T-cell (primary cell): ENCODE measurements around the gene ADGRG1. TPM values are rescaled to one million over a fixed set of nuclear protein-coding genes. Genes with fewer than 3 reads are reported as not detected.

Source experiments
- ATAC-seq, 4 experiments: fragments of 200-7000 bp in 3 of 4; fragments of 150-1000 bp in 1 of 4; cut with Tn5 transposase; replicated peaks in 1 of 4; 1 replicate in 3 of 4; 2 replicates in 1 of 4; pipeline ENCODE4 v1.10.0; 2021; ENCODE audit warnings: moderate library complexity in 3 of 4, mild to moderate bottlenecking in 2 of 4, moderate number of reproducible peaks in 1 of 4
- CTCF ChIA-PET, 2 donors: fragments of 300-600 bp; sonication (Branson Sonifier 250); formaldehyde crosslinking; loops; one replicate each; lab custom pipeline; 2022; ENCODE audit warnings: antibody characterized with exemption in 2 of 2; lab: Charles Lee
- POLR2A ChIA-PET, 2 donors: fragments of 300-600 bp; sonication (Branson Sonifier 250); formaldehyde crosslinking; loops; one replicate each; lab custom pipeline; 2022; ENCODE audit warnings: antibody characterized with exemption in 2 of 2; lab: Charles Lee
- DNase-seq, 35 experiments: peaks; one replicate each; pipeline versions ENCODE4 v3.0.0 to v3.0.0-alpha.2; 2013 to 2023
- H3K27ac ChIP-seq: one replicate; pipeline ENCODE4 v1.5.1; 2013; ENCODE audit warnings: low read length
- H3K27me3 ChIP-seq, 2 experiments: replicated peaks in 1 of 2; 1 replicate in 1 of 2; 2 replicates in 1 of 2; pipeline versions ENCODE4 v1.6.1 to v1.7.0; 2013; ENCODE audit warnings: low read length in 1 of 2, mixed read lengths in 1 of 2; ENCODE audit not compliant: control insufficient read depth in 2 of 2, insufficient read depth in 2 of 2; ENCODE audit errors: extremely low read depth in 1 of 2
- H3K36me3 ChIP-seq, 2 donors: 1 replicate in 1 of 2; 2 replicates in 1 of 2; pipeline versions ENCODE4 v1.6.1 to v1.7.0; 2013; ENCODE audit warnings: low read length in 1 of 2; ENCODE audit not compliant: control insufficient read depth in 2 of 2, insufficient read depth in 1 of 2; ENCODE audit errors: extremely low read depth in 1 of 2
- H3K4me1 ChIP-seq, 2 experiments: 1 replicate in 1 of 2; 2 replicates in 1 of 2; pipeline versions ENCODE4 v1.6.1 to v1.7.0; 2013; ENCODE audit warnings: low read length in 2 of 2, mixed read lengths in 1 of 2; ENCODE audit not compliant: insufficient read depth in 2 of 2, control insufficient read depth in 1 of 2; ENCODE audit errors: extremely low read depth in 1 of 2
- H3K4me3 ChIP-seq, 2 donors: 1 replicate in 1 of 2; 2 replicates in 1 of 2; pipeline versions ENCODE4 v1.5.1 to v1.7.0; 2013; ENCODE audit warnings: mild to moderate bottlenecking in 2 of 2, low read length in 1 of 2, moderate library complexity in 1 of 2; ENCODE audit not compliant: control insufficient read depth in 1 of 2; ENCODE audit errors: extremely low read depth in 1 of 2
- H3K9me3 ChIP-seq: 2 replicates; pipeline ENCODE4 v1.7.0; 2013
- H3K27ac Mint-ChIP-seq, 2 donors: one replicate each; pipeline ENCODE4 v1.8.0; 2020 to 2021; ENCODE audit warnings: mild to moderate bottlenecking in 2 of 2, mixed read lengths in 2 of 2
- H3K27me3 Mint-ChIP-seq, 2 donors: one replicate each; pipeline ENCODE4 v1.8.0; 2021 to 2022; ENCODE audit warnings: mixed read lengths in 2 of 2
- H3K36me3 Mint-ChIP-seq: one replicate; pipeline ENCODE4 v1.8.0; 2021; ENCODE audit warnings: mixed read lengths
- H3K4me1 Mint-ChIP-seq, 3 donors: one replicate each; pipeline ENCODE4 v1.8.0; 2020 to 2022; ENCODE audit warnings: mixed read lengths in 3 of 3, mild to moderate bottlenecking in 1 of 3
- H3K4me3 Mint-ChIP-seq, 3 donors: one replicate each; pipeline ENCODE4 v1.8.0; 2020 to 2022; ENCODE audit warnings: mild to moderate bottlenecking in 3 of 3, mixed read lengths in 3 of 3, moderate library complexity in 3 of 3
- H3K9me3 Mint-ChIP-seq, 3 donors: one replicate each; pipeline ENCODE4 v1.8.0; 2020 to 2022; ENCODE audit warnings: mixed read lengths in 3 of 3
- WGBS: methylation state at CpG from one replicate; pipeline ENCODE4 v1.1.5; 2013; ENCODE audit warnings: missing lambda C conversion rate; ENCODE audit not compliant: insufficient coverage; 5-methylcytosine and 5-hydroxymethylcytosine counted together
- total RNA-seq, 35 experiments: library from RNA in 6 of 35; stranded (reverse) in 6 of 35; fragments of 120-200 nt in 1 of 35; gene quantifications; one replicate each; pipeline versions ENCODE4 v1.2.1 to v1.2.4 and lab custom pipeline; 2013 to 2026

ADGRG1 gene
- total RNA-seq, 5 donors from 2014 or later (not counting 1 experiment from before 2014, with no cell fraction given), result 7.8 to 91.7 (median 11.7) TPM

DNA sequence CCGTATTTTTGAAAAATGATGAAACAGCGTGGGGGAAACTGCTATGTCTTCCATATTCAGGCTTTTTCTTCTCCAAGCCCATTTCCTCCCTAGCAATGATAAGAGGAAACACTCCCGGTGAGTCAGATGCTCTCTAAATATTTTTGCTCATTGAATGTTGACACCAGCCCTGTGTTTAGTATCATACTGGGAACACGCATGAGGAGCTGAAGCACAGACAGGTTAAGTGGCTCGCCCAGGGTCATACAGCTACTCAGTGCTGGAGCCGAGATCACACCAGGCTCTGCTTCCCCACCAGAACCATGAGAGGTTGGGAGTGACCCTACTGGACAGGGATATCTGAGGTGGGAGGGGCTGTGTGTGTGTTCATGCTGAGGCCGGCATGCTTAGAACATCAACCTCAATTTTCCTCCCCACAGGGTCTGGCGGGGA is 37.8 kb upstream of the ADGRG1 start:
- H3K4me3 Mint-ChIP-seq, result no peak overlapping the region
- ChIA-PET CTCF (interaction anchor here (0.7 to 2.3 kb wide), 11 partner anchors 9 to 145 kb away, joined by 3 to 14 read pairs (median 4); partner anchors contain the start of gene KATNB1 (in 1 of the 2)), POLR2A (interaction anchor here in 1 of 2 donors (0.6 kb wide), 1 partner anchor 108 kb away, joined by 3 read pairs; no protein-coding TSS in a partner anchor)
- DNase-seq (no peak), ATAC-seq (no peak)
- peaks cover 17 to 62% of the 10 kb centered on the region in 2 experiments for H3K4me1 ChIP-seq
- H3K36me3 Mint-ChIP-seq, result peaks cover 2% of the 10 kb centered on the region
- peaks cover 27 to 51% (median 36%) of the 10 kb centered on the region in 3 donors for H3K4me1 Mint-ChIP-seq
- no peaks in the 10 kb centered on the region for H3K9me3 ChIP-seq
- H3K27ac Mint-ChIP-seq, result peak overlapping the region; percentile 52 to 95
- no peaks in the 10 kb centered on the region for H3K27me3 ChIP-seq
- H3K4me3 ChIP-seq, result no peak overlapping the region
- 92% methylated on average over 2 of the region's 8 CpGs for WGBS
- H3K27me3 Mint-ChIP-seq, result no peaks in the 10 kb centered on the region
- peak overlapping the region; percentile 63 for H3K27ac ChIP-seq
- H3K36me3 ChIP-seq, result no peaks in the 10 kb centered on the region
- peaks cover 2 to 3% (median 2%) of the 10 kb centered on the region in 3 donors for H3K9me3 Mint-ChIP-seq

DNA sequence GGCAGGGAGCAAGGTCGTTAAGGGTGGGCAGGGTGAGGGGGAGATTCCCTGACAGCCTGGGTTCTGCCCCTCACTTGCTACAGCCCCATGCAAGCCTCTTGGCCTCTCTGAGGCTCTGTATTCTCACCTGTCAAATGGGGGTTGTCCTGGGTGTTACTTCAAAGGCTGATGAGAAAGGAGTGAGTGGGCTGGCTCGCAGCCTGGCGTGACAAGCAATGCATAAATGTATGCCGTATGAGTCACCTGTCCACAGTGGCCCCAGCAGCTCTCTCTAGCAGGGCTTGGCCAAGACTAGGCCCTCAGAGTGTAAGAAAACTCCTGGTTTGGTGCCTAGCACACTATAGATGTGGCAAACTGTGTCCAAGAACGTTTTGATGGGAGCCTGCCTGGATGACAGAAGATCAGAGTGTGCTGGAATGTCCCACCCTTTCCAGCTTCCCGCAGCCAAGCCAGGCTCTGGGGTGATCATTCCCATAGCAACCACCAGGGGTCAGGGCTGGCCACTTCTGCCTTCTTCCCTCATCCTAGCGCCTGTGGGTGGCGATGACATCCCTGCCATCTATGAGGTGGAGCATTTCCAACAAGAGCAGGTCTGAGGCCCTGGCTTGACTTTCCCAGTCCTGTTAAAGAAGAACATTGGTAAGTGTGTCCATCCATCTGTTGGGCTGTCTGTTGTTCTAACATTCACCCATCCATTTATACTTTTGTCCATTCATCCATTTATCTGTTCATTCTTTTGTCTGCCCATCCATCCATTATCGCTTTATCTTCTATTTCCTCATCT is 37.2 kb upstream of the ADGRG1 start:
- POLR2A ChIA-PET, result interaction anchor here in 1 of 2 donors (0.7 kb wide), 1 partner anchor 56 kb away, joined by 3 read pairs; no protein-coding TSS in a partner anchor
- Histone ChIP-seq H3K27me3 (no peaks in the 10 kb centered on the region), H3K27ac (peak overlapping the region; percentile 73), H3K36me3 (no peaks in the 10 kb centered on the region), H3K9me3 (no peaks in the 10 kb centered on the region), H3K4me1 (peaks cover 17 to 63% of the 10 kb centered on the region in 2 experiments), H3K4me3 (no peak overlapping the region)
- DNase-seq (peak in 31 of 35 experiments; percentile 28 to 78 (median 48)), ATAC-seq (peak; percentile 31 to 50 (median 32))
- WGBS, result 30% methylated on average over 5 of the region's 9 CpGs
- peak overlapping the region; percentile 91 to 95 for H3K27ac Mint-ChIP-seq
- no peaks in the 10 kb centered on the region for H3K27me3 Mint-ChIP-seq
- H3K4me1 Mint-ChIP-seq, result peaks cover 27 to 51% (median 36%) of the 10 kb centered on the region in 3 donors
- H3K36me3 Mint-ChIP-seq, result peaks cover 4% of the 10 kb centered on the region
- CTCF ChIA-PET, result interaction anchor here (0.8 to 2.3 kb wide), 10 partner anchors 9 to 144 kb away, joined by 3 to 14 read pairs (median 4); partner anchors contain the start of gene KATNB1 (in 1 of the 2)
- H3K4me3 Mint-ChIP-seq, result peak overlapping the region in 2 of 3 donors; percentile 60 to 72
- peaks cover 3 to 4% (median 4%) of the 10 kb centered on the region in 3 donors for H3K9me3 Mint-ChIP-seq

DNA sequence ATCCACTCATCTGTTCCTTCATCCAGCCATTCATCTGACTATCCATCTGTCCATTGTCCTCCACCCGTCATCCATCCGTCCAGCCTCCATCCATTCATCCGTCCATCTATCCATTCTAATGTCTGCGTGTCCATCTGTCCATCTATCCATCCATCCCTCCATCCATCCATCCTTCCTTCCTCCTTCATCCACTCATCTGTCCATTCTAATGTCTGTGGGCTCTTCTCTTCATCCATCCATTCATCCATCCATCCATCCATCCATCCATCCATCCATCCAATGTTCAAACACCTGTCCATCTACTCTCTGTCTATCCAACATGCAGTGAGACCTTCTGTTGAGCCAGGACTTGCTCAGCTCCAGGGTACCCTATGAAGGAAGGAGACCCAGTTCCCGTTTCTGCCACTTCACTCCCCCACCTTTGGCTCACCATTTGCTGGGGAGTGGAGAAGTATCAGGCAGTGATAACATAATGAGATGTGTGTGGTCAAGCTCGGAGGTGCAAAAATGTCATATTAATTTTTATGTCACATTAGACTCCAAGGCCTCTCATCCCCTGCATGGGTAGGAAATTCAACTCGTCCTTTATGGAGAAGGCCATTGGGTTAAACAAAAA is 36.5 kb upstream of the ADGRG1 start:
- Histone ChIP-seq H3K36me3 (no peaks in the 10 kb centered on the region), H3K4me1 (peaks cover 17 to 63% of the 10 kb centered on the region in 2 experiments), H3K27ac (peak overlapping the region; percentile 73), H3K27me3 (no peaks in the 10 kb centered on the region), H3K9me3 (no peaks in the 10 kb centered on the region), H3K4me3 (peak overlapping the region; percentile 29)
- Mint-ChIP-seq H3K27me3 (no peaks in the 10 kb centered on the region), H3K36me3 (peaks cover 4% of the 10 kb centered on the region), H3K4me3 (peak overlapping the region; percentile 41 to 72 (median 60)), H3K4me1 (peaks cover 27 to 51% (median 36%) of the 10 kb centered on the region in 3 donors), H3K9me3 (peaks cover 4 to 5% (median 4%) of the 10 kb centered on the region in 3 donors), H3K27ac (peak overlapping the region; percentile 91 to 95)
- peak in 1 of 35 experiments; percentile 4 for DNase-seq
- no peak for ATAC-seq
- ChIA-PET CTCF (interaction anchor here in 1 of 2 donors (1.2 to 1.6 kb wide), 4 partner anchors 10 to 56 kb away, joined by 3 to 6 read pairs (median 4); no protein-coding TSS in a partner anchor), POLR2A (interaction anchor here in 1 of 2 donors (0.7 kb wide), 1 partner anchor 55 kb away, joined by 3 read pairs; no protein-coding TSS in a partner anchor)
- 83% methylated on average over 4 of the region's 7 CpGs for WGBS

DNA sequence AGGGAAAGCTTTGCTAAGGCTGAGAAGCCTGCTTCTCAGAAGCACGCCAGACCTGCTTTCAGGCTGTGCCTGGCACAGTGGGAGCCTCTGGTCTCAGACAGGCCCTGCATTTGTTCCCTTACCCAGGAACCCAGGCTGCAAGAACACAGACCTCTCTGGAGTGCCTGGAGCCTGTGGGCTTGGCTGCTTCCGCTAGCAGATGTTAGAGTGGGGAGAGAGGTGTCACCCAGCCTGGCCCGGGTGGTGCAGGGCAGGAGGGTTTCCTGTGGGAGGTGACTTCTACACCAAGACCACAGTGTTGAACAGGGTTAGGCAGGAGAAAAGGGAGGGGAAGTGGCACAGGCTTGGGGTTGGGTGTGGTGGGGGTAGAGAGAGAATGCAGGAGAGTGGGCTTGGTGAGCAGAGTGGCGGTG is 35.8 kb upstream of the ADGRG1 start:
- Histone ChIP-seq H3K4me3 (peak overlapping the region; percentile 29), H3K4me1 (peaks cover 17 to 61% of the 10 kb centered on the region in 2 experiments), H3K36me3 (no peaks in the 10 kb centered on the region), H3K9me3 (no peaks in the 10 kb centered on the region), H3K27ac (peak overlapping the region; percentile 73), H3K27me3 (no peaks in the 10 kb centered on the region)
- WGBS, result 0% methylated on average over 4 of the region's 4 CpGs
- H3K27ac Mint-ChIP-seq, result peak overlapping the region; percentile 91 to 95
- CTCF ChIA-PET, result interaction anchor here (0.6 to 1.8 kb wide), 5 partner anchors 9 to 936 kb away, joined by 3 to 6 read pairs (median 4); no protein-coding TSS in a partner anchor
- H3K4me1 Mint-ChIP-seq, result peaks cover 27 to 51% (median 36%) of the 10 kb centered on the region in 3 donors
- POLR2A ChIA-PET, result no interaction called here
- H3K27me3 Mint-ChIP-seq, result no peaks in the 10 kb centered on the region
- H3K36me3 Mint-ChIP-seq, result peaks cover 7% of the 10 kb centered on the region
- peak overlapping the region; percentile 41 to 72 (median 60) for H3K4me3 Mint-ChIP-seq
- DNase-seq, result peak; percentile 60 to 87 (median 78)
- H3K9me3 Mint-ChIP-seq, result peaks cover 4 to 12% (median 7%) of the 10 kb centered on the region in 3 donors
- peak; percentile 96 to 97 (median 97) for ATAC-seq

DNA sequence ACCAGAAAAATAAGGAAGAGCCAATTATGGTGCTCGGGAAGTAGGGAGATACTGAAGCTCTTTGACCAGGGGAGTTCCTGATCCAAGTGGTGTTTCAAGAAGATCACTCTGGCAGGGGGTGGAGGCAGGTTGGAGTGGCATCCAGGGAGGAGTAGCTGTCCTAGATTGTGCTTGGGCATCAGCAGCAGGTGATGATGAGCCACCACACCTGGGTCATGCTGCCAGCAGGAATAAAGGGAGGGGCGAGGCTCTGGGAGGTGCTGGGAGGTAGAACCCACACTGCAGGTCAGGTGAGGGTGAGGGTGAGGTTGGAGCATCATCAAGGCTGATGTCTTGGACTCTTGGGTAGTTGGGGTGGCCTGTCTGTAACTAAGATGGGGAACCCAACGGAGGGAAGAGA is 35.4 kb upstream of the ADGRG1 start:
- peak overlapping the region; percentile 73 for H3K27ac ChIP-seq
- no peaks in the 10 kb centered on the region for H3K27me3 ChIP-seq
- H3K4me3 Mint-ChIP-seq, result peak overlapping the region; percentile 41 to 72 (median 60)
- no peaks in the 10 kb centered on the region for H3K27me3 Mint-ChIP-seq
- H3K9me3 Mint-ChIP-seq, result peaks cover 4 to 14% (median 7%) of the 10 kb centered on the region in 3 donors
- H3K36me3 Mint-ChIP-seq, result peaks cover 7% of the 10 kb centered on the region
- peak overlapping the region in 1 of 2 donors; percentile 6 for H3K4me3 ChIP-seq
- peak overlapping the region; percentile 91 to 95 for H3K27ac Mint-ChIP-seq
- ChIA-PET CTCF (interaction anchor here (0.6 to 1.8 kb wide), 6 partner anchors 8 to 936 kb away, joined by 3 to 6 read pairs (median 4); no protein-coding TSS in a partner anchor), POLR2A (no interaction called here)
- WGBS, result 45% methylated on average over 3 of the region's 3 CpGs
- peak in 3 of 4 experiments; percentile 1 to 6 (median 2) for ATAC-seq
- no peaks in the 10 kb centered on the region for H3K9me3 ChIP-seq
- H3K4me1 Mint-ChIP-seq, result peaks cover 27 to 51% (median 36%) of the 10 kb centered on the region in 3 donors
- no peak for DNase-seq
- no peaks in the 10 kb centered on the region for H3K36me3 ChIP-seq
- H3K4me1 ChIP-seq, result peaks cover 17 to 57% of the 10 kb centered on the region in 2 experiments
